Measurements from ENCODE around the gene NR3C2.

Gene NR3C2

DNA sequence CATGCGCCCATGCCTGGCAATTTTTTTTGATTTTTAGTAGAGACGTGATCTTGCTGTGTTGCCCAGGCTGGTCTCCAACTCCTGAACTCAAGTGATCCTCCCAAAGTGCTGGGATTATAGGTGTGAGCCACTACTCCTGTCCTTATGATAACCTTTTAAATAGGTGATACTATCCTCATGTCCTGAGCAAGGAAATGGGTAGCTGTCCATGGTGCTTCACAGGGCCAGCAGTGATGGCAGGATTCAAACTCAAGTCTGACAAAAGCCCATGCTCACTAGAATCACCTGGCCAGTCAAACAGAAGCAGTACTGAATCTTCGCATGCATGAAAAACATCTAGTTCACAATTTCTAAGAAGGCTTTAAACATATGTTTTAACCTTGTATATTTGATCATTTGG, 235.1 kb downstream of the NR3C2 start:
- H3K27me3 ChIP-seq (ENCODE audit: low read length), result no peaks in the 10 kb centered on the region
- H2AFZ ChIP-seq (ENCODE audit: low read depth, low read length, severe bottlenecking), result no peak overlapping the region
- H3K79me2 ChIP-seq (ENCODE audit: insufficient read depth, low read length), result no peaks in the 10 kb centered on the region
- no peaks in the 10 kb centered on the region for H3K36me3 ChIP-seq (ENCODE audit: low read length)
- H4K20me1 ChIP-seq (ENCODE audit: low read depth, low read length), result no peaks in the 10 kb centered on the region
- H3K27ac ChIP-seq (ENCODE audit: low read depth, low read length), result no peak overlapping the region
- H3F3A ChIP-seq (ENCODE audit: insufficient read depth), result no peaks in the 10 kb centered on the region
- no peak overlapping the region for H3K4me2 ChIP-seq (ENCODE audit: low read depth, low read length, poor library complexity, severe bottlenecking)
- no peak for TF ChIP-seq CTCF (IDR thresholded peaks at IDR 0.05; ENCODE audit: insufficient read depth, low read length, poor library complexity, severe bottlenecking)
- H3K4me3 ChIP-seq (ENCODE audit: insufficient read depth, low read length, poor library complexity, severe bottlenecking), result no peak overlapping the region
- H3K9me3 ChIP-seq (ENCODE audit: insufficient read depth, low read length), result no peaks in the 10 kb centered on the region
- no peak overlapping the region for H3K9ac ChIP-seq (ENCODE audit: low read length)
- H3K9me2 ChIP-seq (replicated peaks; ENCODE audit: insufficient read depth, low read length), result no peaks in the 10 kb centered on the region

DNA sequence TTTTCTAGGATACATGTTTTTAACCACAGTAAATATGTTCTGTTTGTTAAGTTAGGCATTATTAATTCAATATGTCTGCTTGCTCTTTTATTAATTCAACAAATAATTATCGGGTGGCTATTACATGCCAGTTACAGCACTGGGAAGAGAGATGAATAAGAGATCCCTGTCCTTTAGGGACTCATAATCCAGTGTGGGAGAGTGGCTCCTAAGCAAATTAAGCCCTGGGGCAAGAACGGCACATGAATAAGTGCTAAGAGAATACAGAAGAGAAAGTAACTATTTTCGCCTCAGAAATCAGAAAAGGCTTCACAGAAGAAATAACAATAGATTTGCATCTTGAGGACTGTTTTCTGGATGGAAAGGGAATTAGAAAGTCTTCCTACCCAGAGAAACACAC, 236.7 kb downstream of the NR3C2 start:
- no peak overlapping the region for H2AFZ ChIP-seq (ENCODE audit: low read depth, low read length, severe bottlenecking)
- H3K9me3 ChIP-seq (ENCODE audit: insufficient read depth, low read length), result no peaks in the 10 kb centered on the region
- no peaks in the 10 kb centered on the region for H3K79me2 ChIP-seq (ENCODE audit: insufficient read depth, low read length)
- no peaks in the 10 kb centered on the region for H3F3A ChIP-seq (ENCODE audit: insufficient read depth)
- H3K9ac ChIP-seq (ENCODE audit: low read length), result no peak overlapping the region
- H4K20me1 ChIP-seq (ENCODE audit: low read depth, low read length), result no peaks in the 10 kb centered on the region
- no peaks in the 10 kb centered on the region for H3K27me3 ChIP-seq (ENCODE audit: low read length)
- no peaks in the 10 kb centered on the region for H3K9me2 ChIP-seq (replicated peaks; ENCODE audit: insufficient read depth, low read length)
- H3K27ac ChIP-seq (ENCODE audit: low read depth, low read length), result no peak overlapping the region
- no peak overlapping the region for H3K4me2 ChIP-seq (ENCODE audit: low read depth, low read length, poor library complexity, severe bottlenecking)
- no peaks in the 10 kb centered on the region for H3K36me3 ChIP-seq (ENCODE audit: low read length)
- TF ChIP-seq EZH2phosphoT487 (conservative IDR thresholded peaks at IDR 0.05; ENCODE audit: low read length) (no peak), CTCF (IDR thresholded peaks at IDR 0.05; ENCODE audit: insufficient read depth, low read length, poor library complexity, severe bottlenecking) (no peak)
- no peak overlapping the region for H3K4me3 ChIP-seq (ENCODE audit: insufficient read depth, low read length, poor library complexity, severe bottlenecking)

DNA sequence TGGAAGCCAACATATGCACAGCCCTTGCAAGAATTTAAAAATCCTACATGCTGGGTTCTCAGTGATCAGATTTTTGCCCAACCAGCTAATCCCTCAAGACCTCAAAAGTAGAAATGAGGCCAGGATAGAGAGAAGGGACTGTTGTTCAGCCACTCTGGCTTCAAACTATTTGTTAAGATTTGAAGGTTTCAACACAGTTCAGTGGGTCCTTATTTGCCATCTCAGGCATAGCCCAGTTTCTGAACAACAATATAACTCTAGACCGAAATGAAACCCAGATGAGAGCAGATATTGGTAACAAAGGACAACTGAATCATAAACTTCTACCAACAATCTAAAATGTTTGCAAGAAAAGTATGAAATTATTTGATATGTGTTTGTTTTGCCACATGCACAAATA, 237.3 kb downstream of the NR3C2 start:
- Histone ChIP-seq H3K36me3 (ENCODE audit: low read length) (no peaks in the 10 kb centered on the region), H3K27ac (ENCODE audit: low read depth, low read length) (no peak overlapping the region), H3K9ac (ENCODE audit: low read length) (no peak overlapping the region), H4K20me1 (ENCODE audit: low read depth, low read length) (no peaks in the 10 kb centered on the region), H2AFZ (ENCODE audit: low read depth, low read length, severe bottlenecking) (no peak overlapping the region), H3K9me3 (ENCODE audit: insufficient read depth, low read length) (no peaks in the 10 kb centered on the region), H3K4me2 (ENCODE audit: low read depth, low read length, poor library complexity, severe bottlenecking) (no peak overlapping the region), H3F3A (ENCODE audit: insufficient read depth) (no peaks in the 10 kb centered on the region), H3K79me2 (ENCODE audit: insufficient read depth, low read length) (no peaks in the 10 kb centered on the region), H3K9me2 (replicated peaks; ENCODE audit: insufficient read depth, low read length) (no peaks in the 10 kb centered on the region), H3K4me3 (ENCODE audit: insufficient read depth, low read length, poor library complexity, severe bottlenecking) (no peak overlapping the region), H3K27me3 (ENCODE audit: low read length) (no peaks in the 10 kb centered on the region)
- TF ChIP-seq CTCF (IDR thresholded peaks at IDR 0.05; ENCODE audit: insufficient read depth, low read length, poor library complexity, severe bottlenecking) (no peak), EZH2phosphoT487 (conservative IDR thresholded peaks at IDR 0.05; ENCODE audit: low read length) (no peak)

DNA sequence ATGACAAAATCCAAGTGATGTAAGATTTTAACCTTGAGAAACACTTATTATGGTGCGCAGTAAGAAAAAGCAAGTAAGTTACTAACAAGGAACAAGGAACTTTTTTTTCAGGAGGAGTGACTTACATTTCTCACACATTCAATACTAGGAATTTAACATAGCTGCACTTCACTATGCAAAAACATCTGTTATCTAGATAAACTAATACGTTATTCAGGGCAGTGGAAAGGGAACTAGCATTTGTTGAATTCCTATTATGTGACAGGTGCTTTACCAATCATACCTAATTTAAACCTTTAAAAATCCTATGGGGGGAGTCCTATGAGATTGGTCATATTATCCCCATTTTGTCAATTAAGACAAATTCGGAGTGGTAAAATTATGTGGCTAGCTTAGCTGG, 238.0 kb downstream of the NR3C2 start:
- Histone ChIP-seq H3K4me2 (ENCODE audit: low read depth, low read length, poor library complexity, severe bottlenecking) (no peak overlapping the region), H3K9ac (ENCODE audit: low read length) (no peak overlapping the region), H3K79me2 (ENCODE audit: insufficient read depth, low read length) (no peaks in the 10 kb centered on the region), H4K20me1 (ENCODE audit: low read depth, low read length) (no peaks in the 10 kb centered on the region), H3K36me3 (ENCODE audit: low read length) (no peaks in the 10 kb centered on the region), H3K27ac (ENCODE audit: low read depth, low read length) (no peak overlapping the region), H3K9me2 (replicated peaks; ENCODE audit: insufficient read depth, low read length) (no peaks in the 10 kb centered on the region), H3F3A (ENCODE audit: insufficient read depth) (no peaks in the 10 kb centered on the region), H3K4me3 (ENCODE audit: insufficient read depth, low read length, poor library complexity, severe bottlenecking) (no peak overlapping the region), H3K27me3 (ENCODE audit: low read length) (no peaks in the 10 kb centered on the region), H2AFZ (ENCODE audit: low read depth, low read length, severe bottlenecking) (no peak overlapping the region), H3K9me3 (ENCODE audit: insufficient read depth, low read length) (no peaks in the 10 kb centered on the region)
- TF ChIP-seq EZH2phosphoT487 (conservative IDR thresholded peaks at IDR 0.05; ENCODE audit: low read length) (no peak), CTCF (IDR thresholded peaks at IDR 0.05; ENCODE audit: insufficient read depth, low read length, poor library complexity, severe bottlenecking) (no peak)
